Posterior vena cava (tissue), 2 donors: ENCODE measurements around the gene HHLA2. TPM values are rescaled to one million over a fixed set of nuclear protein-coding genes. Genes with fewer than 3 reads are reported as not detected.
"Not testable (repeated sequence)": the region's sequence is repeated elsewhere in the genome, so short reads cannot be mapped to it uniquely, and the experiment has no call there.

Source experiments
- DNase-seq: peaks from one replicate; pipeline ENCODE4 v3.0.0-alpha.2; 2020; ENCODE audit warnings: low spot score
- intact Hi-C, 2 donors: fragments of 100-400 bp; cut with DNase I; formaldehyde crosslinking; loops; one replicate each; pipeline versions ENCODE4 v1.14.1 to v1.14.2; 2022 to 2023
- total RNA-seq, 2 donors: library from RNA; stranded (reverse); fragmentation: NEBNext Ultra II Directional; extraction: Animal tissue kit (Norgen Biotek cat#: 25700); gene quantifications; one replicate each; pipeline ENCODE4 v1.2.1, GENCODE V29; 2021
- donor health status: DM: yes; HTN: yes; CAD: no.
- donor health status: DM: yes; HTN: yes; CAD: no.

The HHLA2 gene
- total RNA-seq, 2 donors from 2014 or later: not detected

- intact Hi-C loops: no loop called here
- no peak for DNase-seq
These were observed 35.4 kb downstream of the HHLA2 start for GRCh38 chr3:108331792-108332191.

GRCh38 chr3:108333961-108334360 lies 37.6 kb downstream of the HHLA2 start:
- intact Hi-C loops: no loop called here
- no peak for DNase-seq

- intact Hi-C loops: no loop called here
- no peak for DNase-seq
These were observed 38.4 kb downstream of the HHLA2 start for GRCh38 chr3:108334701-108335100.

GRCh38 chr3:108338901-108339545 lies 42.7 kb downstream of the HHLA2 start:
- no peak for DNase-seq
- intact Hi-C loops: no loop called here

- intact Hi-C loops: no loop called here
- no peak for DNase-seq
These were observed 45.6 kb downstream of the HHLA2 start for GRCh38 chr3:108341911-108342310.

- no peak for DNase-seq
- intact Hi-C loops: loop anchor here in 1 of 2 donors (1.0 kb wide), 1 partner anchor 38 kb away; no protein-coding TSS in a partner anchor
These were observed 46.6 kb downstream of the HHLA2 start for GRCh38 chr3:108342837-108343486.

GRCh38 chr3:108343491-108343890 lies 47.1 kb downstream of the HHLA2 start:
- intact Hi-C loops: loop anchor here in 1 of 2 donors (1.0 kb wide), 1 partner anchor 38 kb away; no protein-coding TSS in a partner anchor
- no peak for DNase-seq

GRCh38 chr3:108345492-108346205 lies 49.3 kb downstream of the HHLA2 start:
- intact Hi-C loops: no loop called here
- DNase-seq: no peak

GRCh38 chr3:108346301-108347227 lies 50.2 kb downstream of the HHLA2 start:
- DNase-seq: no peak
- intact Hi-C loops: no loop called here

GRCh38 chr3:108352176-108352575 lies 55.8 kb downstream of the HHLA2 start:
- intact Hi-C loops: no loop called here
- no peak for DNase-seq

- intact Hi-C loops: no loop called here
- DNase-seq: no peak
These were observed 58.2 kb downstream of the HHLA2 start for GRCh38 chr3:108354562-108354961.

- DNase-seq: no peak
- intact Hi-C loops: no loop called here
These were observed 60.7 kb downstream of the HHLA2 start for GRCh38 chr3:108357042-108357441.

- no peak for DNase-seq
- intact Hi-C loops: no loop called here
These were observed 62.7 kb downstream of the HHLA2 start for GRCh38 chr3:108359011-108359410.

- intact Hi-C loops: no loop called here
- DNase-seq: no peak
These were observed 79.7 kb downstream of the HHLA2 start for GRCh38 chr3:108376026-108376425.

- intact Hi-C loops: no loop called here
- DNase-seq: no peak
These were observed 81.0 kb downstream of the HHLA2 start for GRCh38 chr3:108377384-108377783.

GRCh38 chr3:108378153-108378951 lies 82.0 kb downstream of the HHLA2 start:
- intact Hi-C loops: no loop called here
- DNase-seq: no peak

- DNase-seq, intact Hi-C loops: not testable (repeated sequence)
These were observed 82.6 kb downstream of the HHLA2 start for GRCh38 chr3:108378952-108379342.

- DNase-seq: no peak
- intact Hi-C loops: no loop called here
These were observed 83.9 kb downstream of the HHLA2 start for GRCh38 chr3:108380128-108380795.
